Measurements from ENCODE around the gene RLN3. TPM values are rescaled to one million over a fixed set of nuclear protein-coding genes. Genes with fewer than 3 reads are reported as not detected.

Gene RLN3
- total RNA-seq, 1 experiment from 2014 or later, result not detected

DNA sequence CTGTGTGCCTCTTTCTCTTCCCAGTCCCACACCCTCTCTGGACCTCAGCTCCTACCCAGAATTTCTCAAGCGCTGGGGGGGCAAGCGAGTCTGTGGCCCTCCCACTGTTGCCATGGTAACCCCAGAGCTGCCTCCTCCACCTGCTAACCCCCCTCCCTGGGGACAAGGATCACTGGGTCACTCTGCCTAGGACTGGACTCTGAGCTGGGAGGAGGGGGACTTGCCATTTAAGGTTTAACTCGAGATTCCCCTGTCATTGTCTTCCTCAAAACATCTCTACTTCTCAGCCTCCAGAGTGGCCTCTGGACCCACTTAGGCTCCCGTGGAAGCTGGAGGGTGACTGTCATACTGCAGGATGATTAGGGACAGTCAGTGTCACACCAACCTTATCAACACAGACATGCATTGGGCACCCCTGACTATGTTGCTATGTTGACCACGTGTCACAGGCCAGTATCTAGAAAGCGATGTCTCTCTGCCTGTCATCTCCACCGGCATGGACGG lies 31.8 kb downstream of the RLN3 start:
- in situ Hi-C loops (cut with HindIII; ENCODE audit: low pct_unique_long_range_greater_than_20kb, low sequenced_read_pairs), result no loop called here

DNA sequence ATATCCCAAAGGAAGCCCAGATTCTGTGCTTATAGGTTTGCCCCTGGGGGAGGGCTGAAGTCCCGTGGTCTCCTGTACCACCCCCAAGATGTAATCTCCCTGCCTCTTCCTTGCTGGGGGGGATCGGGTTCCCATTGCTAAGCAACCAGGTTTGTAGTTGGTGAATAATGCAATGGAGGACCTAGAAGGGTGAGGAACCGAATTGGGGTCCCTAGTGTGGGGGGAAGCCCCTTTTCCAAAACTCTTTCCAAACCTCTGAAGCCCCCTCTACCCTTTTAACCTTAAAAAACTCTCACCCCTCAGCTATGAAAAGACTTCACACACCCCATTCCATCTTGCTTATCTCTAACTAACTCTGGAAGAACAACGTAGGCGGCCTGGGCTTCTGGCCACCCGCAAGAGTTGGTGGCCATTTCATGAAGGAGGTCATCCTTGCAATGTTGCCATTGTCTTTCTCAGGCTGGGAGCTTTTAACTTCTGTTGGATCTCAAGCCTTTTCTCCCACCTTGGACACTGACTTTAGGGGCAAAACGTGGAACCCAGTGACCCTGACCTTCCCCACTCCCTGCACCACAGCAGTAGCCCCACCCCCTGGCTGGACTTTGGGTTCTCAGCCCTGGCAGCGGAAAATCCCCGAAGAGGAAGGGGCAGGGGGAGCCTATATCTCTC lies 33.3 kb downstream of the RLN3 start:
- no peak for DNase-seq (ENCODE audit: low read depth, low spot score)
- in situ Hi-C loops (cut with HindIII; ENCODE audit: low pct_unique_long_range_greater_than_20kb, low sequenced_read_pairs), result no loop called here

More for the DNA sequence above, 31.8 kb downstream of the RLN3 start:
- DNase-seq (ENCODE audit: low read depth, low spot score), result no peak

DNA sequence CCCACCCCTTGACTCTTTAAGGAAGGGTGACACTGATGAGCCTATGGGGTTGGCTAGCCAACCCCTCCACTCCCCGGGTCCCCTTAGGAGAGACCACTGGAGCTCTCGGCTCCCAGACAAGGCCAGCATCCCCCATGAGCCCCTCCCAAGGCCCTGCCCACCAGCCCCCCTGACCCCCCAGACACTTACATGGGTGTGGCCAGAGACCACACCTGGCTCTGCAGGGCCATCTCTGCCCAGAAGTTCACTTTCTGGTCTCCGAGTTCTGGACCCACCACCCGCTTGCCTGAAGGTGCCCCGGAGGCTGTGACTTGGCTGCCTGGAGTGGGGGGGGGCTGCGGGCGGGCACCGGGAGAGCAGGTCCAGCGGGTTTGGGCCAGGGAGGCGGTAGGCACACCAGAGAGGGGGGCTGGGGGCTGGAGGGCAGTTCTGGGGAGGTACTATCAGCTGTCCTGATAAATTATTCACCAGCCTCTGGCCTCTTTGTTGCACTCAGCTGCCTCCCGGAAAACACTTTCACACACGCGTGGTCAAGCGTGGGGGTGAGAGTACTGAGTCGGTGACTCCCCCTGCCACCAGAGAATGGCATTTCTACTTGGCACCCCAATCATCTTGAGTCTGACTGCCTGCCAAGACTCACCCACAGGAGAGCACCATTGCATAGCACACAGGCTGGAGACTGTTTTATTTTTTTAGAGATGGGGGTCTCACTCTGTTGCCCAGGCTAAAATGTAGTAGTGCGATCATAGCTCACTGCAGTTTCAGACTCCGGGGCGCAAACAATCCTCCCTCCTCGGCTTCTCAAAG lies 34.0 kb downstream of the RLN3 start, which contains the start of gene PALM3:
Gene PALM3 (minus strand): TSS at position 326 of the 807 bp plus-strand sequence. CDS start 96 bp downstream, at position 230.
- DNase-seq (ENCODE audit: low read depth, low spot score), result no peak
- in situ Hi-C loops (cut with HindIII; ENCODE audit: low pct_unique_long_range_greater_than_20kb, low sequenced_read_pairs), result no loop called here

DNA sequence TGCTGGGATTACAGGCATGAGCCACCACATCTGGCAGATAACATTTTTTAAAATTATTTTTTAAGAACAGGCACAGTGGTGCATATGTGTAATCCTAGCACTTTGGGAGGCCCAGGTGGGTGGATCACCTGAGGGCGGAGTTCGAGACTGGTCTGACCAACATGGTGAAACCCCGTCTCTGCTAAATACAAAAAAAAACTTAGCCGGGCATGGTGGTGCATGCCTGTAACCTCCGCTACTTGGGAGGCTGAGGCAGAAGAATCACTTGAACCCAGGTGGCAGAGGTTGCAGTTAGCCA lies 34.6 kb downstream of the RLN3 start:
- DNase-seq (ENCODE audit: low read depth, low spot score), result no peak
- in situ Hi-C loops (cut with HindIII; ENCODE audit: low pct_unique_long_range_greater_than_20kb, low sequenced_read_pairs), result no loop called here

DNA sequence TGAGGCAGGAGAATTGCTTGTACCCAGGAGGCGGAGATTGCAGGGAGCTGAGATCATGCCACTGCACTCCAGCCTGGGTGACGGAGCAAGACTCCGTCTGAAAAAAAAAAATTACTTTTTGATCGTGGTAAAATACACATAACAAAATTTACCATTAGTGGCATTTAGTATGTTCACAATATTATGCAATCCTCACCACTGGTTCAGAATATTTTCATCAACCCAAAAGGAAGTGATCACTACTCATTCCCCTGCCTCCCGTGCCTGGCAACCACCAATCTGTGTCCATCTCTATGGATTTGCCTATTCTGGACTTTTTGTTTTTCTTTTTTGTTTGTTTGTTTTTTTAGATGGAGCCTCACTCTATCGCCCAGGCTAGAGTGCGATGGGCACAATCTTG lies 35.2 kb downstream of the RLN3 start:
- no peak for DNase-seq (ENCODE audit: low read depth, low spot score)
- in situ Hi-C loops (cut with HindIII; ENCODE audit: low pct_unique_long_range_greater_than_20kb, low sequenced_read_pairs), result no loop called here

DNA sequence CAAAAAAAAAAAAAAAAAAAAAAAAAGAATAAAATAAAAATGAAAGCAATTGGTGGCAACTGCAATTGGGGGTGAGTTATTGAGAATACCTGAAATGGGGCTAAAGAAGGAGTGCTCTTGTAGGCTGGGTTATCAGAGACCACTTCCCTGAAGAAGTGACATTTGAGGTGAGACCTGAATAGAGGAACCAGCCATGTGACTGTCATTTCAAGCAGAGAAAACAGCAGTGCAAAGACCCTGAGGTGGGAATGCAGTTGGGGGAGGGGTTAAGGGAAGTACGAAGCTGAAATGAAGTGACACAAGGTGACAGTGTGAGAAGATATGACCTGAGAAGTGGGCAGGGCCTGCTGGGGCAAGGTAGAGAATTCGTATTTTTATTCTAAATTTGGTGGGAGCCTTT lies 38.2 kb downstream of the RLN3 start:
- DNase-seq (ENCODE audit: low read depth, low spot score), result no peak
- in situ Hi-C loops (cut with HindIII; ENCODE audit: low pct_unique_long_range_greater_than_20kb, low sequenced_read_pairs), result no loop called here

DNA sequence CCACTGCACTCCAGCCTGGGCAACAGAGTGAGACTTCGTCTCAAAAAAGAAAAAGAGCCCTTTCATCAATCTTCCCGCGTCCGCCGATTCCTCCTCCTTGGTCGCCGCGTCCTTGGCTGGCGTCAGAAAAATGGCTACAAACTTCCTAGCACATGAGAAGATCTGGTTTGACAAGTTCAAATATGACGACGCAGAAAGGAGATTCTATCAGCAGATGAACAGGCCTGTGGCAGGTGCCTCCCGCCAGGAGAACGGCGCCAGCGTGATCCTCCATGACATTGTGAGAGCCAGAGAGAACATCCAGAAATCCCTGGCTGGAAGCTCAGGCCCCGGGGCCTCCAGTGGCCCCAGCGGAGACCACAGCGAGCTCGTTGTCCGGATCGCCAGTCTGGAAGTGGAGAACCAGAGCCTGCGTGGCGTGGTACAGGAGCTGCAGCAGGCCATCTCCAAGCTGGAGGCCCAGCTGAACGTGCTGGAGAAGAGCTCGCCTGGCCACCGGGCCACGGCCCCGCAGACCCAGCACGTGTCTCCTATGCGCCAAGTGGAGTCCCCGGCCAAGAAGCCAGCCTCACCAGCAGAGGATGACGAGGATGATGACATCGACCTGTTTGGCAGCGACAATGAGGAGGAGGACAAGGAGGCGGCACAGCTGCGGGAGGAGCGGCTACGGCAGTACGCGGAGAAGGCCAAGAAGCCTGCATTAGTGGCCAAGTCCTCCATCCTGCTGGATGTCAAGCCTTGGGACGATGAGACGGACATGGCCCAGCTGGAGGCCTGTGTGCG lies 42.5 kb downstream of the RLN3 start:
- in situ Hi-C loops (cut with HindIII; ENCODE audit: low pct_unique_long_range_greater_than_20kb, low sequenced_read_pairs), result no loop called here
- no peak for DNase-seq (ENCODE audit: low read depth, low spot score)

DNA sequence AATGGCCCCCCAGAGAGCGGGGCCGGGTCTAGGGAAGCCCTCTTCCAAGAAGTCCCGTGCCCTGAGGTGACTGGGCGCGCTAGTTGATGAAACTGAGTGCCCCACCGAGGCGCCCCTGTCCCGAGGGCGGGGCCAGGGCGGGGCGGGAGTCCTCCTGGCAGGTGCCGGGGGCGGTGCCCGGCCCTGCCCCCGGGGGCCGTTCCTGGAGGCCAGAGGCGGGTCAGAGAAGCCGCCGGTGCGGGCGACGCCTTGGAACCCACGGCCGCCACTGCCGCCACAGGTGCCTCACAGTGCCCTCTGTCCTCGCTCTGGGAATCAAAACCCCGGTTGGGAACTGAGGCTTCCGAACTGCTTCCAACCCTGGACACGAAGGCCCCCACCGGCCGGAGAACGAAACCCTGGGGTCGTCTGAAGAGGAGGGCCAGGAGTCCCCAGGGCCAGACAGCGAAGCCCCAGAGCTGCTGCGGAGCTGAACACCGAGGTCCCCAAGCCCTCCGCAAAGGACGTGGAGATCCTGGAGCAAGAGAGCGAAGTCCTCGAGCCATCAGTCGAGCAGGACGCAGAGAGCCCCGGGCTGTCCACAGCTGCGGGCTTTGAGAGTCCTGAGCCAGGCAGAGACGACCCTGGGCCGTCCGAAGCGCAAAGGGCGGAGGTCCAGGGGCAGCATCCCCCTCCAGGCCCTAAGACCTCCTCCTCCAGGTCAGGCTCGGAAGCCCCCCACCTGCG lies 44.8 kb downstream of the RLN3 start, which contains the start of gene MISP3:
Gene MISP3 (plus strand): TSS at position 252 of the 726 bp plus-strand sequence. CDS start 524 bp downstream, outside the sequence.
- DNase-seq (ENCODE audit: low read depth, low spot score), result no peak
- in situ Hi-C loops (cut with HindIII; ENCODE audit: low pct_unique_long_range_greater_than_20kb, low sequenced_read_pairs), result no loop called here

DNA sequence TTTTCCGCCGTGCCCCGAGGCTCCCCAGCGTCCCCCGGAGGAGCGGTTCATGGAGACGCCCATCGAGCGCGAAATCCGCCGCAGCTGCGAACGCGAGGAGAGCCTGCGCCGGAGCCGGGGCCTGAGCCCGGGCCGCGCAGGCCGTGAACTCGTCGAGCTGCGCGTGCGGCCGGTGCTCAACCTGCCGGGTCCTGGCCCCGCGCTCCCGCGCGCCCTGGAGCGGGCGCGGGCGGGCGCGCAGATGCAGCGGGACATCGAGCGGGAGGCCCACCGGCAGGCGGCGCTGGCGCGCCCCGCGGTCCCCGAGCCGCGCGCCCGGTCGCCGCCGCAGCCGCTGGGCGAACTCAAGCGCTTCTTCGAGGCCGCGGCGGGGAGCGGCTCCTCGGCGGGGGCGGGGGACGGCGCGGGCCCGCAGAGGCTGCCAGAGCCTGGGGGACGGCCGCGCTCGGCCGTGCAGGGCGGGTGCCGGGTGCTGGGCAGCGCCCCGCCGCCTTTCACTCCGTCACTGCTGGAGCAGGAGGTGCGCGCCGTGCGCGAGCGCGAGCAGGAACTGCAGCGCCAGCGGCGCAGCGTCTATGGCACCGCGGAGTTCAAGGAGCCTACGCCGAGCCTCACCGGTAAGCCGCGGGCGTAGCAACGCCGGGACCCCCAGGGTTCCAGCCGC lies 45.4 kb downstream of the RLN3 start:
- peak; percentile 58 for DNase-seq (ENCODE audit: low read depth, low spot score)

DNA sequence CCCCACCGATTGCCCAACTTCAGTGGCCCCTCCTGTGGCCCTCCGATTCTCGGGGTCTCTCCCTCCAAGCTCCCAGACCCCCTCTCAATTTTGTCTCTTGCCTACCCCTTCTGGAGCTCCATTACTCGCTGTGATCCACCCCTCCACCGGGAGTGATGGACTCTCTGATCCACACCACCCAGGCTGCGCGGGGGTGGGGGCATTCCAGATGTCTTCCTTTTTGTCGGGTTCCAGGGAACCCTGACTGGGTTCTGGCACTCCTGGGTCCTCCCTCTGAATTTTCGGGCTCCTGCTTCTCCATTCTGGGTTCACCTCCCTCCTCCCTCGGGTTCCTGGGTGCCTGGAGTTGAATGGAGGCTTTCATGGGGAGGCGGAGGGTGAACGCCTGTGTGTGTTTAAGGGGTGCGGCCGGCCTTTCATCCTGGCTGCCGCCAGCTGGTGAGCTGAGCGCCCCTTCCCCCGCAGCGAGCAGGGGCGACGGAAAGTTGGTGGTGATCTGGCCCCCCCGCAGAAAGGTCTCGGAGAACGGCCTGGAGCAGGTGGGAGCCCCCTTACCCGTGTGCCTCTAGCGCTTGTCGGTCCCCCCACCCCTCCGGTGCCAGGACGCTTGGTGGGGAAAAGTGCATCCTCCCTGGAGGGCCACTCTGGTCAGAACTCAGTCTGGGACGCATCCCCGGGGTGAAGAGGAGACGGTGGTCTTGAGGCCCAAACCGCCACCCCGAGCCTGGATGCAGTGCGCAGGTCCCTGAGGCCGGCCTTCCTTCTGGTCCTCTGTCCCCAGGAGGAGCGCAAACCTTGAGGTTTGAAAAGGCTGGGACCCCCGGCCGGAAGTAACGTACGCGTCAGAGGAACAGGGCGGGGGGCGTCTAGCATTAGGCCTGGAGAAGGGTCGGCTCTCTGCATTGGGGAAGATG lies 46.2 kb downstream of the RLN3 start:
- in situ Hi-C loops (cut with HindIII; ENCODE audit: low pct_unique_long_range_greater_than_20kb, low sequenced_read_pairs), result no loop called here
- no peak for DNase-seq (ENCODE audit: low read depth, low spot score)

More for the DNA sequence above, 45.4 kb downstream of the RLN3 start:
- in situ Hi-C loops (cut with HindIII; ENCODE audit: low pct_unique_long_range_greater_than_20kb, low sequenced_read_pairs), result no loop called here

DNA sequence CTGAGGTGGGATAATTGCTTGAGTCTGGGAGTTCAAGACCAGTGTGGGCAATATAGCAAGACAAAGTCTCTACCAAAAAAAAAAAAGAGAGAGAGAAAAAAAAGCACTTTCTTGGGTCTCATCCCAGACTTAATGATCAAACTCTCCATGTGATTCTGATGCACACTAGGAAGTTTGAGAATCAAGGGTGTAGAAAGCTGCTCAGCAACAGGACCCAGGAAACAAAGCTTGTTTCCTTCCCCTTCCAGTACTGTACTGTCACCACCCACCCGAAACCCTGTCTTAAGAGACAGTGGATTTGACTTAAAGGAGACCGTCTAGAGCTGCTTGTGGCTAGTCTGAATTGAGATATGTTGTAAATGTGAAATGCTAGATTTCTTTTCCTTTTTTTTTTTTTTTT lies 50.5 kb downstream of the RLN3 start:
- in situ Hi-C loops (cut with HindIII; ENCODE audit: low pct_unique_long_range_greater_than_20kb, low sequenced_read_pairs), result no loop called here
- no peak for DNase-seq (ENCODE audit: low read depth, low spot score)

Other genes starting within 250 kb of the RLN3 start
- 1.3 and 1.4 TPM in 2 replicates for gene ZSWIM4, start 232.7 kb upstream of the RLN3 start, total RNA-seq (2014; rRNA removed; shearing (Covaris generic))
- not detected in 2 replicates for gene NANOS3, start 151.0 kb upstream of the RLN3 start, total RNA-seq (2014; rRNA removed; shearing (Covaris generic))
- 0.56 and 1.1 TPM in 2 replicates for gene BRME1, start 122.0 kb upstream of the RLN3 start, total RNA-seq (2014; rRNA removed; shearing (Covaris generic))
- gene CC2D1A, start 121.9 kb upstream of the RLN3 start, total RNA-seq (2014; rRNA removed; shearing (Covaris generic)), result 10.5 and 11.0 TPM in 2 replicates
- not detected in 2 replicates for gene PODNL1, start 89.7 kb upstream of the RLN3 start, total RNA-seq (2014; rRNA removed; shearing (Covaris generic))
- gene DCAF15, start 75.6 kb upstream of the RLN3 start, total RNA-seq (2014; rRNA removed; shearing (Covaris generic)), result 8.3 and 9.3 TPM in 2 replicates
- gene RFX1, start 21.8 kb upstream of the RLN3 start, total RNA-seq (2014; rRNA removed; shearing (Covaris generic)), result 0.87 and 0.90 TPM in 2 replicates
- 2.6 and 4.3 TPM in 2 replicates for gene IL27RA, start 3.6 kb downstream of the RLN3 start, total RNA-seq (2014; rRNA removed; shearing (Covaris generic))
- gene PALM3, start 33.9 kb downstream of the RLN3 start, total RNA-seq (2014; rRNA removed; shearing (Covaris generic)), result not detected in 2 replicates
- 0.53 and 0.77 TPM in 2 replicates for gene MISP3, start 44.6 kb downstream of the RLN3 start, total RNA-seq (2014; rRNA removed; shearing (Covaris generic))
- not detected in 2 replicates for gene C19orf67, start 57.6 kb downstream of the RLN3 start, total RNA-seq (2014; rRNA removed; shearing (Covaris generic))
- 17.2 and 25.9 TPM in 2 replicates for gene SAMD1, start 62.6 kb downstream of the RLN3 start, total RNA-seq (2014; rRNA removed; shearing (Covaris generic))
- 15.3 and 19.7 TPM in 2 replicates for gene PRKACA, start 89.6 kb downstream of the RLN3 start, total RNA-seq (2014; rRNA removed; shearing (Covaris generic))
- 16.6 TPM in 2 replicates for gene ASF1B, start 108.4 kb downstream of the RLN3 start, total RNA-seq (2014; rRNA removed; shearing (Covaris generic))
- 5.0 and 8.1 TPM in 2 replicates for gene ADGRL1, start 178.0 kb downstream of the RLN3 start, total RNA-seq (2014; rRNA removed; shearing (Covaris generic))

Data from SK-MEL-5 (cell line).